ENCODE data around the gene PEX19. TPM values are rescaled to one million over a fixed set of nuclear protein-coding genes. Genes with fewer than 3 reads are reported as not detected.

PEX19 gene
- total RNA-seq, 1 donor from 2014 or later: 102 TPM

DNA sequence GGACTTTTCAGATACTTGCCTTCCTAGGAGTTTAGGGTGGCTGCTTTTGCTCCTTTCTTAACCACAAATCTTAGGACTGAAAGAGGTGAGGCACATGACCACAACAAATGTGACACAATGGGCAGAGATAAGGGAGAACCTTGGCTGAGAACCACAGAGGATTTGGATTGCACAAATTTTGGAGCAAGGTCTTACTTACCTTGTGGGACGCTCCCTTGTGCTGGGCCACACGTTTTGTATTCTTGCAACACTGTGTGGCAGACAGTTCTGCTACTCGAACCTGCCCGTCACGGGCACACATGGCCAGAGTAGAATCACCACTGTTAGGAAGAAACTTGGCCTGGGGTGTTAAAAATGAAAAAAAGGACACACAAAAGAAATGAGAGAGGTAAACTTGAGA is 46.5 kb downstream of the PEX19 start:
- DNase-seq (ENCODE audit: low spot score): no peak

DNA sequence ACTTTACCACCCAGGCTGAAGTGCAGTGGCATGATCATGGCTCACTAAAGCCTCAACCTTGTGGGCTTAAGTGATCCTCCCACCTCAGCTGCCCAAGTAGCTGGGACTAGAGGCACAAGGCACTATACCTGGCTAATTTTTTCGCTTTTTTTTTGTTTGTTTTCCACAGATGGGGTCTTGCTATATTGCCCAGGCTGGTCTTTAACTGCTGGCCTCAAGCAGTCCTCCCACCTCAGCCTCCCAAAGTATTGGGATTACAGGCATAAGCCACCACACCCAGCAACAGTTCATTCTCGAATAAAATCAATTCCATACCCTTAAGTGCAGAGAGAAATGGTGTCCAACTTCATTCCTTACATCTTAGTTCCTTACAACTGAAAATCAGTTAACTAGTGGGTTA is 47.4 kb downstream of the PEX19 start:
- no peak for DNase-seq (ENCODE audit: low spot score)

DNA sequence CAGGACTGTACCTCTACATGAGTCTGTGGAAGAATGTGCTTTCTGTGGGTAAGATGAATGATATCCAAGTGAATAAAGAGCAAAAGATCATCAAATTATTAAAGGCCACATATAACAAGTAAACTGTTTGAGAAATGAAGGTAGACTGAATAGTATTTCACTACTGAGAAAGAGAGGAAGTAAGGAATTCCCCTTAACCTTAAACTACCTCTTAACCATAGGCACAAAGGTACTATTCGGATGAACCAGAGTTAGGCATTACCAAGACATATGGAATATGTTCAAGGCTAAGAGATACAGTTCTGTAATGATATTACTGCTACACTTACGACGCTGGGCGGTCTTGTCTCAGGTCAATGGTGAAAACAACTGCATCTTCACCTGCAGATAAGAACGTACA is 48.1 kb downstream of the PEX19 start:
- DNase-seq (ENCODE audit: low spot score): no peak

DNA sequence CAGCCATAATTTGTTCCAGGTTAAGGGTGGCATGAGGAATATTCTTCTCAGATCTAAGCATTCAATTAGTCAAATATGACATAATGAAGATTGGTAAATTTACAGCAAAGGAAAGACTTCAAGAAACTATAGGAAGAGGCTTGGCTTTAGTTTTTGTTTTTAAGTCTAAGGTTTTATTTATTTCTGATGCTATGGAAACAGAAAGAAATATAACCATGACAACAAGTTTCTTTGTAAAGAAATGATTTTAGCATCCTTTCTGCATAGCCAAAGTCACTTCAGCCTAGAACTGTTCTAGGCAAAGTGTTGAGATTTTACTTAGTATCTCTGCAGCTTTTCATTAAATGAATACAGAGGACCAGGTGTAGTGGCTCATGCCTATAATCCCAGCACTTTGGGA is 52.0 kb downstream of the PEX19 start:
- DNase-seq (ENCODE audit: low spot score): no peak

DNA sequence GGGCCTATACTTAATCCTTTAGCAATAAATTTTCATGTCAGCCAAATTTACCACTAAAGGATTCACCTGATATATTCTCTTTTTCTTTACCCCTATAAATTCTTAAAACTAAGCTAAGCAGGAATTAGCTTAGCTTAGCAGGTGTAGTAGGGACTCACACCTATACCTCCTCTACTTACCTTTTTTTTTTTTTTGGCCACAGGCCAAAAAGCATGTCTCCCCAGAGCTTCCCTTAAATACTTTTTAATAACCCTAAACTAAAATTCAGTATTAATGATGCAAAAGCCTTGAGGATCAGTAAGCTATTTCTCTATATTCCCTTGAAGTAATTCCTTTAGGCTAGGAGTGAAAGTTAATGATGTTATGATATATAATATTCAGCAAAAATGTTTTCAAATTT is 56.5 kb downstream of the PEX19 start:
- no peak for DNase-seq (ENCODE audit: low spot score)

DNA sequence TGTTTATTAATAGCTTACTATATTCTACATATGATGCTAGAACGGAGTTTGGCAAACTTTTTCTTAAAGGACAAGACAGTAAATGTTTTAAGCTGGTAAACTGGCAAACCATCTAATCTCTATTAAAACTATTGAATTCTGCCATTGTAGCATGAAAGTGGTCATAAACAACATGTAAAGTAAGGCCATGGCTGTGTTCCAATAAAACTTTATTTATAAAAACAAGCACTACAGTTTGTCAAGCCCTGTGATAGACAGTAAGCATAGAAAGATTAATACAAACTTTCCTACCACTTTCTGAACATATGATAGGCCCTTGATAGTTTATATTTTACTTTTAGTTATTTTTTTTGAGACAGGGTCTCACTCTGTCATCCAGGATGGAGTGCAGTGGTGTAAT is 57.4 kb downstream of the PEX19 start:
- no peak for DNase-seq (ENCODE audit: low spot score)

DNA sequence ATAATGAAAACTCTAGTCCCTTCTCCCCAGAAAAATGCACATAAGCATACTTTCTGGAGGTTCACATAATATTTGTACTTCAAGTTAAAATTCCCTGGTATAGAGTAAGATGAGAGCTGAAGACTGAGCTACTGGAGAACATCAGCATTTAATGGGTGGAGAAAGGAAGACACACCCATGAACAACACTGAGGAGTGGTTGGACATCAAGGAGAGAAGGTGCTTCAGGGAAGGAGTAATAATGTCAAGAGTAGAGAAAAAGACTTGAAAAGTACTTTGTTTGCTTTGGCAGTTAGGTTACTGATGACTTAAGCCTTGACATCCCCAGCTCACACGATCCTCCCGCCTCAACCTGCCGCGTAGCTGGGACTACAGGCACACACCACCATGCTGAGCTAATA is 57.9 kb downstream of the PEX19 start:
- no peak for DNase-seq (ENCODE audit: low spot score)

Other genes starting within 250 kb of the PEX19 start
- not detected for gene KCNJ10, start 215.0 kb downstream of the PEX19 start, total RNA-seq
- gene KCNJ9, start 203.6 kb downstream of the PEX19 start, total RNA-seq: not detected
- 22.4 TPM for gene IGSF8, start 186.5 kb downstream of the PEX19 start, total RNA-seq
- gene ATP1A2, start 169.4 kb downstream of the PEX19 start, total RNA-seq: 41.2 TPM
- gene ATP1A4, start 133.5 kb downstream of the PEX19 start, total RNA-seq: 16.5 TPM
- gene CASQ1, start 94.6 kb downstream of the PEX19 start, total RNA-seq: 10.5 TPM
- 133 TPM for gene PEA15, start 79.7 kb downstream of the PEX19 start, total RNA-seq
- 137 TPM for gene DCAF8, start 22.6 kb downstream of the PEX19 start, total RNA-seq
- gene COPA, start 58.1 kb upstream of the PEX19 start, total RNA-seq: 164 TPM
- gene NCSTN, start 58.2 kb upstream of the PEX19 start, total RNA-seq: 95.6 TPM
- not detected for gene NHLH1, start 81.9 kb upstream of the PEX19 start, total RNA-seq
- 12.7 TPM for gene VANGL2, start 115.4 kb upstream of the PEX19 start, total RNA-seq
- 3.0 TPM for gene SLAMF6, start 238.1 kb upstream of the PEX19 start, total RNA-seq

Data from ureter (tissue), 1 donor.